Activated CD4-positive, alpha-beta T cell treated with anti-CD3 and anti-CD28 coated beads for 1 hour (primary cell): ENCODE results near the gene PANK4.

Experiments
- DNase-seq: peaks from one replicate; pipeline ENCODE4 v3.0.0-alpha.2; 2020

The PANK4 gene

DNA sequence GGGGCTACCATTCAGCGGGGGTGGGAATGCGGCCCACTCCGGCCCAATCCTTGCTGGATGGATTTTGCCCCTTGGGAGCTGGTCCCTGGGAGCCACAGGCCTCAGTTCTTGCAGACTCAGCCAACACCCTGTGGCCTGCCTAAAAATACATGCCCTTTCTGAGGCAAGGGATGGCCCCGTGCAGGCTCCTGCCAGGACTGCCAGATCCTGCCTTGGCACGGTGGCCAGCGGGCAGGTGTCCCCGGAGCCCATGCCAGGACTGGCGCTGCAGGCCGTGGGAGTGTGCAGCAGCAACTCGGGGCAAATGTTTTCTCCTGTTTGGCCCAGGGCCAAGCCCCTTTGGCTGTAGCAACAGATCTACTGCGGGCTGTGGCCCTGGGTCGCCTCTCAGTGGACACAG is 1.6 kb upstream of the PANK4 start:
- DNase-seq = no peak

DNA sequence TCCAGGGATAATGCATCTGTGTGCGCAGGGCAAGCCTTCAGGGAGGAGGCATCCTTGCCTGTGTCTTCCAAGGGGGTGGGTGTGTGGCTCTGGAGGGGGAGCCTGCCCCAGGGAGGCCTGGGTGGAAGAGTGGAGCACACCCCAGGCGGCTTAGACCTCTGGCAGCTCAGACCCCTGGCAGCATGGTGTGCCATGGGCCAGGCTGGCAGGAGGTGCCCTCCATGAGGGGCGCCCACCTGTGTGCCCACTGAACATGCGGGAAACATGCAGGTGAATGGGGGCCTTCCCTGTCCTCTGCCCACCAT is 1.1 kb upstream of the PANK4 start:
- no peak for DNase-seq

DNA sequence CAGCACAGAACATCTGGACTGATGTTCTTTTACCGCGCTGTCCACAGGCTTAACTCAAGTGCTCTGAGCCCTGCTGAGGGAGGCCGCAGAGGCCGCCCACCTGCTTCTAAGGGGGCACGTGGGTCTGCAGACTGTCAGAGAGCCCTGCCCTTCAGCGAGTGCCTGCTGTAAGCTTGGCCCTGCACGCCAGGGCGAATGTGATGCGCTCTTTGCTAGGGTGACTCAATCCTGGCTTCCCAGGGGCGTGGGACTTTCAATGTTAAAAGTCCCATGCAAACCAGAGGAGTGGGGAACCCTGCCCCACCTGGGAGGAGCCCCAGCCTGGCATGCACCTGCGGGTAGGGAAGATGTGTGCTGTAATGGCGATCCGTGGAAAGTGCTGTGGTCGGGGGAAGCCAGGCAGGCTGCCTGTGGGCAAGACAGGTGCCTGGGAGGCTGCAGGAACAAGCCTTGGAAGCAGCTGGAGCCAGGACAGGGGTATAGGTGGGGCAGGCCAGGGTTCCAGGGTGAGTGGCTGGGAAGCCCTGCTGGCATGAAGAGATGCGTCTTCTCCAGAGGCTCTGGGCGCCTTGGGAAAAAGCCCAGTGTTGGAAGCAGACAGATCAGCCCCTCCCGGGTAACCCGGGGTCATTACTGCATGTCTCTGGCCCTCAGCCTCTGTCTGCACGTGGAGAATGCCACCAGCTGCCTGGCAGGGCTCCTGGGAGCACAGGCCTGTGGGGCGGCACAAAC is 594 bp upstream of the PANK4 start:
- peak; percentile 21 for DNase-seq

DNA sequence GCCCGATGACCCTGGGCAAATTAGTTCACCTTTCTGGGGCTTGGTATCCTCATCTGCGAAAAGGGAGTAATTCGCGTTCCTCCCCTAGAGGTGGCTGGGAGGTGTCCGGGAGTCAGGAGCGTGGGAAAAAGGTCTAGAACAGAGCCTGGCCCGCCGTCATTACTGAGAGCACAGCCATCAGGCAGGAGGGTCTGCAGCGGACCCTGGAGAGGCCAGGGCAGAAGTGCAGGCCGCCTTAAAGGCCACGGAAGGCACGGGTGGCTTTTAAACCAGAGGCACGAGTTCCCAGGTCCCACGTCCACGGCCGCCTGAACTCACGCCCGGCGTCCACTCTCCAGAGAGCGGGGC is 850 bp downstream of the PANK4 start:
- no peak for DNase-seq

DNA sequence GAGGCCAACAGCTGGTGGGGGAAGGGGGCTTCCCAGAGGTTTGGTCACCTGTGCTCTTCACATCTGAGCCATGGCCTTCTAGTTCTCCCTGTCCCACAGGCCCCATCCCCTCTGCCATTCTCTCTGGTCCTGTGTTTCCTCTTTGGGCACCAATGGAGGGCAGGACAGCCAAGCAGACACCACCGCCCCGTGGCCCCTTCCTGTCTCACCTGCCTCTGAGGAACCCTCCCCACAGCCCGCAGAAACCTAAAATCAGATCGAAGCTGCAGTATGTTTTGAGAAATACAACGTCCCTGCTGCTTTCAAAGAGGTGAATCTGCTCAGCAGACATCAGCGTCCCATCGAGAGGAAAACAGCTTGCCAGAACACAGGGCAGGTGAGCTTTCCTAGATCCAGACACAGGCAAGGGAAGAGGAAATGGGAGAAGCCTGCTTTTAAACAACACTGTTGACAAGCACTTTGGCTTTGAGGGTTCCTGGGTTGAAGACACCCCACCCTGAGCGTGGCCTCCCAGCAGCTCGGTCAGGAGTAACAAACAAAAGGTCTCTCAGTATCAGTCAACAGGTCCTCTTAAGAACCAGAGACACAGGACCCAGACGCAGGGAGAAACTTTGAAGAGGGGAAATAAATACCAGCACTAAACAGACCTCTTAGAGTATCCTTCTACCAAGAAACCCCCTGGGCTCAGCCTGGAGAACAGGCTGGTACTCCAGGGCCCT is 2.3 kb downstream of the PANK4 start:
- peak; percentile 20 for DNase-seq

DNA sequence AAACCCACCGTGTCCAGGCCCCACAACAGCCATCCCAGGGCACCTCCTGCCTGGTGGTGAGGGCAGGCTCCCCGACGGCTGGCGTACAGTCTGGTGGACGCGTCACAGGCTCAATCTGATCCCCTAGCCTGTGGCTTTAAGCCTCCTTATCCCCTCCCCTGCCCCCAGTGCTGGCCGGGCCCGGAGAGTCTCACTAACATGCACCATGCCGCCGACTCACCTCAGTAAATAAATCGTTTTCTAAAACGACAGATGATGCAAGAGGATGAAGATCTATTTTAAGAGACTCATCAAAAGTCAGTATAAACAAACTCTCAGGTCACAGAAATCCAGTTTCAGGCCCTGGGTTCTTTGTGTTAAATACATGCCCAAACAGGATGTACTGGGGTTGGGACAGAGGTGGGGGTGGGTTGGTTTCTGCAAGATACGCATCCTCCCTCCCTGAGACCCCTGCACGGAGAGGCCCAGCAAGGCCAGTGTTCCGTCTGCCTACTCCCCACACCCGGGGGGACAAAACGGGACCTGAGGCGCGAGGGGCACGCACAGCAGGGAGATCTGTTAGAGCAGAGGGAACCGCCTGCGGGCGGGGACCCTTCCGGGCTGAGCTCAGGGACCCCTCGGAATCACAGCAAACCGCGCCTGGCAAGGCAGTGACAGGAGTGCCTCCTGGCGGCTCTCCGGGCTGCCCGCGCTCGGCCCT is 3.1 kb downstream of the PANK4 start:
- no peak for DNase-seq

DNA sequence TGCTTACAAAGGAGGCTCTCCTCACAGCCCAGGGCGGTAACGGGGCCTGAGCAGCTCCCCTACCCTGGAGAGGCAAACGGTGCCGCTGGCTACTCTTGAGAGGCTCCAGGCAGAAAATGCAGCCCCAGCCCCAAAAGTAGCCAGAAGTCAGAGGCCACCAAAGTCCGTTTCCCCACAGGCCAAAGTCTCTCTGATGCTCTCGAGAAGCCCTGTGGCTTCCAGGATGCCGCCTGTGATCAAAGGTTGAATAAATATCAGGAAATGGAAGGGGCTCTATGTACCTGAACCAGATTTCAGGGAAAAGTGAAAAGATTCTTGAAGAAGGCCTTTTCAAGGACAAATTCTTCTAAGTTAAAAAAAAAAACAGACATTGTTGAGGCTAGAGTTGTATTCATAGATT is 4.2 kb downstream of the PANK4 start:
- DNase-seq = no peak

DNA sequence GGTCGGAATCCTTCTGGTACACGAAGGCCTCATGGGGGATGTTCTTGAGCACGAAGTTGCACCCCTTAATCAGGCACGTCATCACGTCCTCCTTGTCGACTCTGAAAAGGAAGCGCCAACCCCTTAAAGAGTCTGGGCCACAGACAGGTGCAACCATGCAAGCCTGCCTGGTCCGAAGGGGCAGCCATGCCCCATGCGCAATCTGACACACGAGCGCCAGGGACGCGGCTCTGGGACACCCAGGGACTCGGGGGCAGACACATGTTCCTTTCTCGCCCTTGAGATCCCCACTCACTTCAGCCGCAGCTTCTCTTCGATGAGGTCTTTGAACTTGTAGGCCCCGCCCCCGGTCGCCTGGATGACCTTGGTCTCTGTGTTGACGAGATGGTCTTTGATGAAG is 5.6 kb downstream of the PANK4 start:
- no peak for DNase-seq

DNA sequence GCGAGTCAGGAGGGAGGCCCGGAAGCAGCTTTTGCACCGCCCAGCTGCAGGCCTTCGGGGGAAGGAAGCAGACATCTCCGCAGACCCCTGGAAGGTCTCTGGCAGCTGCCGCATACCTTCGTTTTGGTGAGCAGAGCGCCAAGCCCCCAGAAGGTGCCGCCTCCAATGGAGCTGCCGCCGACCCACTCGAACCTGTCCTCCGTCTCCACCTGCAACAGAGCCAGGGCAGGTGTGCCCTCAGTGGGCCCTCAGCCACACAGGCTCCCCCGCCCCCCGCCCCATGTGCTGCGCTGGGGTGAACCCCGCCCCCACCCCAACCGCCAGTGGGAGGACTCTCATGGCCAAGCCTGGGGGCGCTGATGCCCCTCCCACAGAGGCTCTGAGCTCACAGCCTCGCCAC is 6.2 kb downstream of the PANK4 start:
- no peak for DNase-seq

DNA sequence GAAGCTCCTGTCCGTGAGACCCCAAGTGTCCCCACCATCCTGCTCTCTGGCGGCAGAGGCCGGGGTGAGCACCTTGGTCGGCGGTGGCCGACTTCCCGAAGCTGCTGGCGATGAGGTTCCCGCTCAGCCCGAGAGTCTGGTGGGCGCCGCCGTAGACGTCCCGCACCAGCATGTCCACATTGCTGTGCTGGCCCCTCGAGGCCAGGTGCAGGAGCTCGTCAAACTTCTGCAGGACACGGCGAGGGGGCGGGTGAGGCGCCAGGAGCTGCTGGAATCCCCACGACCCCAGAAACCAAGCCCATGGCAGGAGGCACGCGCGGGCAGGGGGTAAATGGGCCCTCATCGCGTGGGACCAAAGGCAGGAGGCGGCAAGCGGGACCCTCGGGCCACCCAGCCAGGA is 6.7 kb downstream of the PANK4 start:
- DNase-seq = no peak

DNA sequence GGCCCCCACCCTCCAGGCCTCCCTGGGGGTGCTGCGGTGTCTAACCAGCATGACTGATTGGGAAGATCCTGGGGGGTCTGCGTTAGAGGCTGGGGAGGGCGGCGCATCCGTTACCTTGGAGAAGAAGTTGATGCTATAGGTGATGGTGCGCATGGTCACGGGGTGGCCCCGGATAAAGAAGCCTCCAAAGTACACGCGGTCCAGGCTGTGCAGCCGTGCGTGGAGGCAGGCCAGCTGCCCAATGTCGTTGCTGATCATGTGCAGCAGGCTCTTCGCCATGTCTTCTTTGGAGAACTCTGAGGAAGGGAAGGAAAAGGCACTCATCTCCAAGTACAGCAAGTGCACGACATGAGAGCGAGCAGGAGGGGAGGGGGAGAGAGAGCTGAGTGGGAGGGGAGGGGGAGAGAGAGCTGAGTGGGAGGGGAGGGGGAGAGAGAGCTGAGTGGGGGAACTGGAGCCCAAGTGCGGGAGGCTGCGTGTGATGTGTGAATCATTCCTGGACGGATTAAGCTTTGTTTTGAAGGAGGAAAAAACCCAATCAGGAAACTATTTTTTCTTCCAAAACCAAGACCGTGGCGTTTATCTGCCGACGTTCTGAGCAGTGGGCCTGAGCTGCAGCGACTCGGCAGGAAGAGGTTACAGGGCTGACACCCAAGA is 7.2 kb downstream of the PANK4 start:
- DNase-seq = no peak

DNA sequence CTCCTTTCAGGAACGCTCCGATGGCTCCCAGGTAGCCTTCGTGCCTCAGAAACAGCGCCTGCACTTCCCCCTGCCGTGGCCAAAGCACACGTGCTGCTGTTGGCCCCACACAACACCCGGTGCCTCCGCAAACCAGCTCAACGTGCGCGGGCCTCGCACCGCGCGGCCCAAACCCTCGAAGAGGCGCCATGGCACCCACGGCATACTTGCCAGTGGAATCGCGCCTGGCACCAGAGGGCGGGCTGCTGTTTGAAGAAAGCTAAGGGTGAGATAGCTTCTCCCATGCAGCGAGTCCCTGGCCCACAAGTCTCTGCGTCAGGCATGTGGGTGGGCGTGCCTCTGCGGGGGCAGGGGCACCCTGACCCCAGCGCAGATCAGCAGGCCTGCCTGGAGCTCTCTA is 7.9 kb downstream of the PANK4 start:
- no peak for DNase-seq

DNA sequence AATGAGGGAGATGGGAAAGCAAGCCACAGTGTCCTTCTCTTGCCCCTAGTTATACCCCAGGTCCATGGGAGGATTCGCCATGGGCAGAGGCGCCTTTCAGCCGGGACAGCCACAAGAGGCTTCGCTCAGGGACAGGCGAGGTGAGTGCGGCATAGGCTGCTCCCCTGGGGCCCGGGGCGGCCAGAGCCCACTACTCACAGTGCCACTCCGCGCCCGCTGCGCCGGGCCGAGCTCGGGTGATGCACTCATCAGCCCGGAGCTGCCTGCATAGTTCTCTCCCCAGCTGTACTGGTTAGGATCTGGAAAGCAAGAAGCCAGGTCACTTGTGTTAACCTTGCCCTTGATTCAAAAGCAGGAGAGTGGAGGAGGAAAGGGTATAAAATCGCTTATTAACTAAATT is 8.4 kb downstream of the PANK4 start:
- DNase-seq = no peak

DNA sequence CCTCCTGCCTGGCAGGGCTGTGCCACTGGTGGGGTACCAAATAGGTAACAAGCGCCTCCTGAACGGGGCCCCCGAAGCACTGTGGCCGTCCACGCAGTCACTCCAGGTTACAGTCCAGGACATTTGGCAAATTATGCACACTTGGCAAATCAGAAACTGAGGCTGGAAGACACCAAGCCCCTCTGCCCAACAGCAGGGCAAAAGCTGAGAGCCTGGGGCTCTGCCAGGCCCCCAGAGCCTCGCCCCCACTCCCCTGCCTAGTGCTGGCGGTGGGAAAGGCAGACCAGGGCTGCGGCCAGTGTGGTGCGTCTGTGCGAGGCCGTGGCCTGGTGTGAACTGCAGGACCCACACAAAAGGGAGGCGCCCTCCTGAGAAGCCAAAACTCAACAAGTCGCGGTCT is 9.4 kb downstream of the PANK4 start:
- DNase-seq = no peak

DNA sequence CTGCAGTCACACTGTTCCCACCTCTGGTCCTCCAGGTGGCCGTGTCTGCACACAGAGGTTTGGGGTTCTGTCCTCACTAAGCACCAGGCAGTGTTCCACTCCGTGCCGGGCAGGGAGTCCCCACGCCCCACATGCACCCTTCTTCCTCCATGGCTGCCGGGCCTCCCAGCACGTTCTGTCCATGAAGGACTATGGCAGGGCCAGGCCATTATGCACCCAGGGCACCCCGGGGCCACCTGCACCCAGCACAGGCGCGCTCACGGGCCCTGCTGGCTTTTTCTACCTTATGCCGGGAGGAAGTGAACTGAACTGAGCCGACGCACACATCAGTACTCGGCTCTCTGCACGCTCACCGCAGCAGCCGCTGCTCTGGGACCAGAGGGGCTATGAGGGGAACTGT is 10.3 kb downstream of the PANK4 start:
- no peak for DNase-seq

DNA sequence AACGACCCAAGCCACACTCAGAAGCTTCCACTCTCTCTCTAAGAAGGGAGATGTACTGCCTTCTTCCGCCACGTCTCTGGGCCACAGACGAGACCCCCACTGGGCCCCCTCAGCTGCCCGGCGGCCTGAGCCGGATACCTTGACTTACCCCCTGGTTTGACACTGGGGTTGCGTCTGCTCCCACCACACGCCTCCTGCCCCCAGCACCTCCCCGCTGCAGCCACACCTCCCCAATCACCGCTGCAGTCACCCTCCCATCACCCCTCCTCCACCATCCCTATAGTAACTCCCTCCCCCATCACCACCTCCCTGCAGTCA is 10.7 kb downstream of the PANK4 start:
- no peak for DNase-seq

DNA sequence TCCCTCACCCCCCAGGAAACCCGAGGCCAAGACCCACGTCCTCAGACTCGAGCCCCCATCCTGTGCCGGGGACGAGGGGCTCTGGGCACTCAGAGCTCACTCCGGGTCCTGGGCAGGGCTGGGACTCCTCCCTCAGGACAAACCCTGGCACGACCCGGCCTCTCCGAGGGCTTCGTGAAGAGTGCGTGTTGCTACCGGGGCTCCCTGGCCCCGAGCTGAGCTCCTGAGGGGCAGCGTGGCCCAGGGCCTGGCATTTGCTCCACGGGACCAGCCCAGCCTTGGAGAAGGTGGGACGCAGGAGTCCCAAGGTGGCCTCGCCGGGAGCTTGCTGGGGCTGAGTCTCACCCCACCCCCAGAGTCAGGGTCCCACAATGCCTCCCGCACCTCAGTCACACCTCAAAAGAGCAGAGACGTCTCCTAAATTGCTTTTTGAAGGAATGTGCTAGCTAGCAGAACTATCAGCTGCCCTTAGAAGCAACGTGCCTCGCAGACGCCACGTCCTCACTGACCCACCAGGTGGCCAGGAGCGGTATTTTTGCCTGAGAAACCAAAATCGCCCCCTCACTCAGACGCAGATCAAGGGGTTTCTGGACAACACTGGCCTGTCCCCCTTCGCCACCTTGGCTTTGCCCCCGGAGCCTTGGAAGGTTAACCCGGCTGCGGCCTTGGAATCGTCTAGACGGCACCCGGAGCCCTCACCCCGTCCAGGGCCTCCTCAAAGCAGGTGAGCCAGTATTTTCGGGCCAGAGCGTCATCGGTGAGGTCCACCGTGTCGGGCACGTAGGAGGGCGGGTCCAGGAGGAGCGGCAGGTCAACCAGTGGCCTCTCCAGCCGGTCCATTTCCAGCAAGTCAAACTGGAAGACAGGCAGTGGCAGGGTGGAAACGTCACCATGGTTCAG is 11.3 kb downstream of the PANK4 start:
- DNase-seq = no peak

DNA sequence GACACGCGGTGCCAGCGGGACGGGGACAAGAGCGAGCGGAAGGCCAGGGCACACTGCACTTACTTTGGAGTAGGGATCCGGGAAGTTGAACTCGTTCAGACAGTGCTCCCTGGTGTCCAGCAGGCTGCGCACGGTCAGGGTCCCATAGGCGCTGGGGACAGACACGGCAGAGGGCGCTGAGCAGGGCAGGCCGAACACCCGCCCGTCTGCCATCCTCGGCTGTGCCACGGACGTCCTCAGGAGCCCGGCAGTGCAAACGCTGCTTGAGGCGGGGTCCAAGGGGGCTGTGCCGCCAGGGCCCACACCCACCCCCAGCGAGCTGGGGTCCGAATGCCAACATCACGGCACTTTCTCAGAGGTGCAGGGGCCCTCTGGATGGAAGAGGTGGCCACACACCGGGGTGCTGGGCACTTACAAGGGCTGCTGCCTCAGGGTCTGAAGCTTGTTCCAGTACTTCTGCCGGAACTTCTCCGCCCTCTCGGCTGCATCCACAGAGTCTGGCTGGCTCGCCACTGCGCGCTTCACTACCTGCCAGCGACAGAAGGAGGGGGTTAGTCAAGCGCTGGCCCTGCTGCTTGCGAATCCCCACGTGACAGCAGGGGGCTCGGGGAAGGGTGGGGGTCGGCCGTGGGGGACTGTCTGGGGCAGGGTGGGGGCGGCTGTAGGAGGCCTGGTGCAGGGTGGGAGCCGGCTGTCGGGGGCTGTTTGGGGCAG is 12.3 kb downstream of the PANK4 start:
- DNase-seq = no peak

DNA sequence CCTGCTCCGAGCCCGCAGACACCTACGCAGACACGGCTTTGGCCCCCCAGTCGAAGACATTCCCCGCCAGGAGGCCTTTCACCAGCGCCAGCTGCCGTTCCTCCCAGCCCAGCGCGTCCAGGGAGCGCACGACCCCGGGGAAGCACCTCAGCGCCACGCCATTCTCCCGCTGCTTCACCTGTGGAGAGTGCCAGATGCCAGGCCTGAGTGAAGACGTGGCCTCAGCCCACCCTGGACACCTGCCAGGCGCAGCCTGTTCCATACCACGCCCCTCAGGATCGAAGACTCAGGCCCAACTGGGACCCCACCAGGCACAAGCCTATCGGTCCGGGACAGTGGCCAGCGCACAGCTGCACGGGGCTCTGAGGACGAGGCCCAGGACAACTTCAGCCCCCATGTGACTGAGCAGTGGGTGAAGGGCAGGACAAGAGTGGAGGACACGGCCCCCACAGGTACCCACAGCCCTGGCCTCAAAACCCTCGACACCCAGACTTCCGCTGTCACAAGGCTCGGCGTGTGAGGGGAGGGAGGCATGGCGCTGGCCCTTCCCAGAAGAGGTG is 13.5 kb downstream of the PANK4 start:
- no peak for DNase-seq

DNA sequence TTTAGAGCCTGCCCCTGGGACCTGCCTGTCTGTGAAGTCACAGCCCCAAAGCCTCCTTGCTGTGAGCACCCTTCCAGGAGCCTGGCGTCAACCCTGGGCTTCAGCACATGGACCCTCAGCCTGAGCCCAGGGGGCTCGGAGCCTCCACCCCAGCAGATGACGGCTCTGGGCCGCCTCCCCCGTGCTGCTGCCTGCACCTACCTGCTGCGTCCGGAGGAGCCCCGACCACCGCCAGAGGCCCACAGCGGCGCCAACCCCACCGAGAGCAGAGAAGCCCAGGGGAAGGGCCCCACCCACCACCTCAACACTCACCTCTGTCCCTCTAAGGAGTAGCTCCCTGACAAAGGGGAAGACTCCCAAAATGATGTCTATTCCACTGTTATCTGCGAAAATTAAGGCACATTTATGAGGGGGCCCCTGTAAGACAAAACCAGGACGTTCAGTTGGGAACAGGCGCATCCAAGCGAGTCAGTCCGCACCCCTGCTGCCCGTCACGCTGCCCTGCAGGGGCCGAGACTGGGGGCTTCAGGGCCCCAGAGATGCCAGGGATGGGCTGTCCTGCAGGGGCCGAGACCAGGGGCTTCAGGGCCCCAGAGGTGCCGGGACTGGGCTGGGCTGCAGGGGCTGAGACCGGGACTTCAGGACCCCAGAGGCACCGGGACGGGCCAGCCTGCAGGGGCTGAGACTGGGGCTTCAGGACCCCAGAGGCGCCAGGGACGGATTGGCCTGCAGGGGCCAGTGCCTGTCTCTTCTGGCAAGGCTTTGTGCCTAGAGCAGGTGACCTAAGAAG is 15.8 kb downstream of the PANK4 start:
- DNase-seq = no peak

DNA sequence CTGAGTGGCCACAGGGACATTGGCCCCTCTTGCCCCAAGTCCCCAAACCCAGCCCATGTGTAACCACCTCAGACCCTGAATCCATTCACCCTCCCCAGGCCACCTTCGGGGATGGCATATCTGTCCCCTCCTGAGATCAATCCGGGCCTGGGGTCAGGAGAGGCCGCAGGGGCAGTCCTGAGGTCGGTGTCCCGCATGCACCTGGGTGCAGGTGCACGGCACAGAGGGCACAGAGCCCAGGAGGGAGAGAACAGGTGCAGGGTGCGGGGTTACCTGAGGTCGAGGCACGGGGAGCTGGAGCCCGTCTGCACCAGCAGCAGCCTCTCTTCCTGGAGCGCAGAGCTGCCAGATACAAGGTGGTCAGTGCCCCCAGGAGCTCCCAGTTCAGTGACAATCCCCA is 16.8 kb downstream of the PANK4 start:
- no peak for DNase-seq
